Peyer's patch (tissue), 4 donors: Measurements from ENCODE around the gene SPATS2.

Experiments used
- CTCF ChIP-seq, 6 experiments: fragments of 450-650 bp in 4 of 6; fragments of 200-600 bp in 2 of 6; sonication (generic) in 1 of 6; IDR thresholded peaks; one replicate each; pipeline ENCODE4 v1.5.1; 2017 to 2019; ENCODE audit warnings: antibody characterized with exemption in 6 of 6, mild to moderate bottlenecking in 3 of 6, moderate library complexity in 1 of 6
- POLR2A ChIP-seq, 2 donors: fragments of 450-650 bp; IDR thresholded peaks; one replicate each; pipeline ENCODE4 v1.5.1; 2017; ENCODE audit warnings: antibody characterized with exemption in 2 of 2, mild to moderate bottlenecking in 2 of 2, moderate library complexity in 2 of 2

GRCh38 chr12:49327368-49327767 lies 39.9 kb upstream of the SPATS2 start:
- TF ChIP-seq CTCF (IDR thresholded peaks at IDR 0.05) (no peak), POLR2A (IDR thresholded peaks at IDR 0.05) (no peak)
